HepG2 (cell line): Measurements from ENCODE around the gene CDKN1A. TPM values are rescaled to one million over a fixed set of nuclear protein-coding genes. Genes with fewer than 3 reads are reported as not detected.

Experiments used
- AFF4 ChIP-seq: sonication (generic); formaldehyde crosslinking; IDR thresholded peaks from 2 replicates; pipeline ENCODE4 v1.4.0; 2020; ENCODE audit warnings: missing genetic modification reagents
- ARNTL ChIP-seq: sonication (generic); formaldehyde crosslinking; IDR thresholded peaks from 2 replicates; pipeline ENCODE4 v1.4.0; 2020; ENCODE audit warnings: mild to moderate bottlenecking, missing genetic modification reagents
- E2F5 ChIP-seq: sonication (generic); formaldehyde crosslinking; conservative IDR thresholded peaks from 2 replicates; pipeline ENCODE4 v1.4.0; 2020; ENCODE audit warnings: missing genetic modification reagents
- ETV6 ChIP-seq: sonication (generic); formaldehyde crosslinking; conservative IDR thresholded peaks from 2 replicates; pipeline ENCODE4 v1.4.0; 2020; ENCODE audit warnings: missing genetic modification reagents
- HBP1 ChIP-seq: IDR thresholded peaks from 2 replicates; pipeline ENCODE4 v1.6.1; 2016; ENCODE audit warnings: low read depth, control low read depth
- KAT8 ChIP-seq: IDR thresholded peaks from 2 replicates; pipeline ENCODE4 v1.6.1; 2016; ENCODE audit warnings: missing genetic modification reagents, missing compliant biosample characterization
- MAX ChIP-seq: IDR thresholded peaks from 2 replicates; pipeline ENCODE4 v1.6.1; 2012; ENCODE audit warnings: inconsistent platforms
- NONO ChIP-seq, 2 experiments: fragments of 450-650 bp in 1 of 2; sonication (generic) in 1 of 2; formaldehyde crosslinking in 1 of 2; IDR thresholded peaks in 1 of 2; conservative IDR thresholded peaks in 1 of 2; 2 replicates each; pipeline versions ENCODE4 v1.6.1 to v1.8.0; 2017 to 2022; ENCODE audit warnings: mild to moderate bottlenecking in 1 of 2, missing genetic modification reagents in 1 of 2, moderate library complexity in 1 of 2
- NR2F6 ChIP-seq, 2 experiments: IDR thresholded peaks; 2 replicates each; pipeline ENCODE4 v1.6.1; 2016; ENCODE audit warnings: antibody characterized with exemption in 1 of 2, mild to moderate bottlenecking in 1 of 2
- PBX2 ChIP-seq: IDR thresholded peaks from 2 replicates; pipeline ENCODE4 v1.6.1; 2016; ENCODE audit warnings: control low read depth
- POLR2G ChIP-seq: fragments of 200-400 bp; formaldehyde crosslinking; IDR thresholded peaks from 2 replicates; pipeline ENCODE4 v1.6.1; 2018; ENCODE audit warnings: mild to moderate bottlenecking, low read depth, low read length, moderate library complexity
- RAD21 ChIP-seq: fragments of 450-650 bp; formaldehyde crosslinking; IDR thresholded peaks from 2 replicates; pipeline ENCODE4 v1.5.0; 2020; ENCODE audit warnings: mild to moderate bottlenecking
- REPIN1 ChIP-seq: sonication (generic); formaldehyde crosslinking; IDR thresholded peaks from 2 replicates; pipeline ENCODE4 v1.8.0; 2022; ENCODE audit warnings: missing genetic modification reagents, low read depth, mild to moderate bottlenecking, borderline replicate concordance
- SAP130 ChIP-seq: IDR thresholded peaks from 2 replicates; pipeline ENCODE4 v1.6.1; 2016; ENCODE audit warnings: low read depth
- SSRP1 ChIP-seq: IDR thresholded peaks from 2 replicates; pipeline ENCODE4 v1.6.1; 2016; ENCODE audit warnings: control low read depth
- UBTF ChIP-seq: sonication (generic); formaldehyde crosslinking; IDR thresholded peaks from 2 replicates; pipeline ENCODE4 v1.4.0; 2020; ENCODE audit warnings: mild to moderate bottlenecking, missing genetic modification reagents
- ZBTB1 ChIP-seq: sonication (generic); formaldehyde crosslinking; IDR thresholded peaks from 2 replicates; pipeline ENCODE4 v1.4.0; 2020; ENCODE audit warnings: missing genetic modification reagents, borderline replicate concordance
- ZNF761 ChIP-seq: sonication (generic); formaldehyde crosslinking; conservative IDR thresholded peaks from 2 replicates; pipeline ENCODE4 v1.4.0; 2020; ENCODE audit warnings: mild to moderate bottlenecking, missing genetic modification reagents
- polyA plus RNA-seq, 8 experiments: library from polyadenylated mRNA; depleted of rRNA in 3 of 8; stranded (reverse) in 7 of 8; unstranded in 1 of 8; fragments of >200 nt; fragmentation: Illumina TruSeq in 4 of 8; extraction: Trizol in 4 of 8; gene quantifications; 2 replicates each; pipeline versions ENCODE4 v1.2.1 to v1.2.3, GENCODE V29; 2011 to 2016; ENCODE audit warnings: low read depth in 4 of 8, missing spikeins in 1 of 8, mixed read lengths in 1 of 8; ENCODE audit not compliant: insufficient read depth in 1 of 8
- total RNA-seq, 5 experiments: library from RNA; depleted of rRNA; stranded (reverse); fragments of >200 nt; fragmentation: Illumina TruSeq; extraction: Trizol; gene quantifications; 2 replicates each; pipeline ENCODE4 v1.2.3, GENCODE V29; 2016; ENCODE audit warnings: low read depth in 1 of 5

Gene CDKN1A
- total and polyA plus RNA-seq, 2 of the 13 experiments (the other 11 are each of a cell fraction or from before 2014, with no cell fraction given): 60.7 to 92.1 TPM

GRCh38 chr6:36677753-36678487, 594 bp upstream of the CDKN1A start (continued):
- peak; percentile 35 for TF ChIP-seq AFF4 (CRISPR knock-in tag)
- peak; percentile 56; the same call in 1 of the 2 replicates for TF ChIP-seq HBP1 (CRISPR knock-in tag)
- TF ChIP-seq ETV6 (CRISPR knock-in tag): peak; percentile 51; the same call in 1 of the 2 replicates
- peak; percentile 37; the same call in 1 of the 2 replicates for TF ChIP-seq NR2F6 (IDR thresholded peaks at IDR 0.05)
- TF ChIP-seq NR2F6 (CRISPR knock-in tag; IDR thresholded peaks at IDR 0.05): peak; percentile 63
- TF ChIP-seq ZBTB1 (CRISPR knock-in tag): no peak
- TF ChIP-seq KAT8 (CRISPR knock-in tag): peak; percentile 71
- no peak for TF ChIP-seq NONO (IDR thresholded peaks at IDR 0.05)
- TF ChIP-seq NONO (CRISPR knock-in tag; conservative IDR thresholded peaks at IDR 0.05): peak; percentile 44
- peak; percentile 64 for TF ChIP-seq MAX
- TF ChIP-seq UBTF: no peak
- peak; percentile 15; the same call in 1 of the 2 replicates for TF ChIP-seq SSRP1 (CRISPR knock-in tag)
- peak; percentile 49; the same call in 1 of the 2 replicates for TF ChIP-seq ARNTL (CRISPR knock-in tag)
- peak; percentile 59 for TF ChIP-seq POLR2G
- TF ChIP-seq REPIN1 (CRISPR knock-in tag): 0 out of 2 replicates have a peak, but pooled peaks have one; percentile 26
- peak; percentile 79; the same call in 1 of the 2 replicates for TF ChIP-seq SAP130 (CRISPR knock-in tag)
- no peak for TF ChIP-seq RAD21 (CRISPR knock-in tag)
- 0 out of 2 replicates have a peak, but pooled peaks have one; percentile 16 for TF ChIP-seq PBX2
- TF ChIP-seq ZNF761: no peak
- TF ChIP-seq E2F5: no peak
